Stimulated activated CD8-positive, alpha-beta memory T cell treated with anti-CD3 and anti-CD28 coated beads, Interleukin-15, amount 100 ng/mL, for 48 hours (primary cell): ENCODE data around the gene IL17REL.

Experiments
- DNase-seq, 2 donors: peaks; one replicate each; pipeline ENCODE4 v3.0.0-alpha.2; 2020; ENCODE audit warnings: low read depth in 2 of 2

The IL17REL gene

GRCh38 chr22:50002791-50003190 is 9.8 kb downstream of the IL17REL start:
- DNase-seq, result no peak

GRCh38 chr22:50001388-50002231 is 11.0 kb downstream of the IL17REL start:
- no peak for DNase-seq

GRCh38 chr22:50000587-50001387 is 11.8 kb downstream of the IL17REL start:
- DNase-seq, result no peak

GRCh38 chr22:49999946-50000586 is 12.5 kb downstream of the IL17REL start:
- no peak for DNase-seq

- no peak for DNase-seq
These were observed 13.3 kb downstream of the IL17REL start for GRCh38 chr22:49999063-49999945.

- DNase-seq, result no peak
These were observed 13.9 kb downstream of the IL17REL start for GRCh38 chr22:49998718-49999062.

GRCh38 chr22:49997932-49998717 is 14.4 kb downstream of the IL17REL start:
- DNase-seq, result no peak

- no peak for DNase-seq
These were observed 15.3 kb downstream of the IL17REL start for GRCh38 chr22:49997251-49997599.

GRCh38 chr22:49996518-49997250 is 15.9 kb downstream of the IL17REL start:
- no peak for DNase-seq

- no peak for DNase-seq
These were observed 16.4 kb downstream of the IL17REL start for GRCh38 chr22:49996119-49996517.

- no peak for DNase-seq
These were observed 17.0 kb downstream of the IL17REL start for GRCh38 chr22:49995361-49996118.

- no peak for DNase-seq
These were observed 17.6 kb downstream of the IL17REL start for GRCh38 chr22:49995041-49995360.

GRCh38 chr22:49994361-49995040 is 18.1 kb downstream of the IL17REL start:
- no peak for DNase-seq

- no peak for DNase-seq
These were observed 18.8 kb downstream of the IL17REL start for GRCh38 chr22:49993649-49994360.

- DNase-seq, result no peak
These were observed 19.5 kb downstream of the IL17REL start for GRCh38 chr22:49992921-49993648.

- DNase-seq, result no peak
These were observed 20.5 kb downstream of the IL17REL start for GRCh38 chr22:49991907-49992533.

GRCh38 chr22:49991167-49991566 is 21.4 kb downstream of the IL17REL start:
- no peak for DNase-seq
